ENCODE results near the gene PPFIA4.

Gene PPFIA4

GRCh38 chr1:203076031-203076511, 49.8 kb downstream of the PPFIA4 start:
- Histone ChIP-seq H3K9ac (ENCODE audit: low read depth, low read length) (0 out of 2 replicates have a peak overlapping the region, but pooled peaks have one; percentile 38), H3K4me1 (ENCODE audit: insufficient read depth, low read length) (peaks cover 1% of the 10 kb centered on the region; the same call in 1 of the 2 replicates), H3K4me3 (ENCODE audit: low read length) (peak overlapping the region; percentile 42), H3K9me3 (ENCODE audit: insufficient read depth, low read depth, low read length) (no peaks in the 10 kb centered on the region), H3K36me3 (ENCODE audit: insufficient read depth, low read length) (no peaks in the 10 kb centered on the region; the same call in 1 of the 2 replicates), H3K27ac (ENCODE audit: low read depth, low read length) (no peak overlapping the region), H3K27me3 (ENCODE audit: insufficient read depth, low read length) (peaks cover 38% of the 10 kb centered on the region)
- WGBS, result 61% methylated on average over 29 of the region's 30 CpGs

- WGBS, result 87% methylated on average over 2 of the region's 3 CpGs
- Histone ChIP-seq H3K9ac (ENCODE audit: low read depth, low read length) (no peak overlapping the region), H3K4me1 (ENCODE audit: insufficient read depth, low read length) (peaks cover 14% of the 10 kb centered on the region), H3K9me3 (ENCODE audit: insufficient read depth, low read depth, low read length) (no peaks in the 10 kb centered on the region), H3K4me3 (ENCODE audit: low read length) (no peak overlapping the region), H3K27ac (ENCODE audit: low read depth, low read length) (no peak overlapping the region), H3K36me3 (ENCODE audit: insufficient read depth, low read length) (no peaks in the 10 kb centered on the region; the same call in 1 of the 2 replicates), H3K27me3 (ENCODE audit: insufficient read depth, low read length) (peaks cover 38% of the 10 kb centered on the region)
Observed at GRCh38 chr1:203077367-203077766, 51.1 kb downstream of the PPFIA4 start.

DNA sequence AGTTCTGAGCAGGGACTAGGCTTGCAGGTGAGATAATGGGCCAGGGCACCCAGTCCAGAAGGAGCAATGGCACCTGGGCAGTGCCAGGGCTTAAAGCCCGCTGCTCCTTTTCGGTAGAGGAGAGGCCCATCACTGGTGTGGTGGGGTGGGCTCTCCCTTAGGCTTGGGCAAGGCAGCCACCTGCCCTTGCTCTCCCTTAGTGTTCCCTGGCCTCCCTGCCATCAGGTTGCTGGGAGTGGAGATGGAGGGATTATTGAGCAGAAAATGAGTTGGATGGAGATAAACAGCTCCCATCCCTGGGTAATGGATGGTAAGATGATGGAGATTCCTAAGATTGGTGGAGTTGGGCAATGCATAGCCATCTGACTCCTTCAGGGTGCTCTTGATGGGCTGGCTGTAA, 51.7 kb downstream of the PPFIA4 start:
- Histone ChIP-seq H3K9me3 (ENCODE audit: insufficient read depth, low read depth, low read length) (no peaks in the 10 kb centered on the region), H3K27ac (ENCODE audit: low read depth, low read length) (no peak overlapping the region), H3K36me3 (ENCODE audit: insufficient read depth, low read length) (no peaks in the 10 kb centered on the region; the same call in 1 of the 2 replicates), H3K27me3 (ENCODE audit: insufficient read depth, low read length) (peaks cover 38% of the 10 kb centered on the region), H3K4me3 (ENCODE audit: low read length) (no peak overlapping the region), H3K9ac (ENCODE audit: low read depth, low read length) (no peak overlapping the region), H3K4me1 (ENCODE audit: insufficient read depth, low read length) (peaks cover 19% of the 10 kb centered on the region)
- 91% methylated on average over 2 of the region's 2 CpGs for WGBS

- Histone ChIP-seq H3K4me3 (ENCODE audit: low read length) (no peak overlapping the region), H3K36me3 (ENCODE audit: insufficient read depth, low read length) (no peaks in the 10 kb centered on the region; the same call in 1 of the 2 replicates), H3K4me1 (ENCODE audit: insufficient read depth, low read length) (peaks cover 23% of the 10 kb centered on the region), H3K27me3 (ENCODE audit: insufficient read depth, low read length) (peaks cover 38% of the 10 kb centered on the region), H3K9me3 (ENCODE audit: insufficient read depth, low read depth, low read length) (no peaks in the 10 kb centered on the region), H3K9ac (ENCODE audit: low read depth, low read length) (no peak overlapping the region), H3K27ac (ENCODE audit: low read depth, low read length) (no peak overlapping the region)
- 84% methylated on average over 3 of the region's 3 CpGs for WGBS
Observed at GRCh38 chr1:203078478-203078877, 52.2 kb downstream of the PPFIA4 start.

DNA sequence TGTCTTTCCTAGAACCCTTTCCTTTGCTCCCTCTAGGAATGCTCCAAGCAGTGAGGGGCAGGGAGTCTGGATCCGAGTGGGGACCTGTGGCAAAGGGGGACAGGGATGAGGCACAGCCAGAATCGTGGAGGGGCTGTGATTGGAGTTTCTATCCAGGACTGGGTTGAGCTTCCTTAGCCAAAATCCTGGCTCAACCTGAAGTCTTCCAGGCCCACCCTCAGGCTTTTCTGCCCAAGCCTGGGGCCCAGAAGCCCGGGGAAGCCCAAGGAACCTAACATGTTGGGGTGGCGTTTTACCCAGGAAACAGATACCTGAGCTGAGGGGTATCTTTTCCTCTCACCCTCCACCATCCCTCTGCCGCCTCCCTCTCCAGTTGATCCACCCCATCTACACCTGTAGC, 54.2 kb downstream of the PPFIA4 start:
- Histone ChIP-seq H3K4me3 (ENCODE audit: low read length) (no peak overlapping the region), H3K36me3 (ENCODE audit: insufficient read depth, low read length) (no peaks in the 10 kb centered on the region; the same call in 1 of the 2 replicates), H3K4me1 (ENCODE audit: insufficient read depth, low read length) (peaks cover 23% of the 10 kb centered on the region), H3K27me3 (ENCODE audit: insufficient read depth, low read length) (peaks cover 19% of the 10 kb centered on the region), H3K27ac (ENCODE audit: low read depth, low read length) (no peak overlapping the region), H3K9me3 (ENCODE audit: insufficient read depth, low read depth, low read length) (no peaks in the 10 kb centered on the region), H3K9ac (ENCODE audit: low read depth, low read length) (no peak overlapping the region)
- 95% methylated on average over 5 of the region's 5 CpGs for WGBS

- Histone ChIP-seq H3K27me3 (ENCODE audit: insufficient read depth, low read length) (peaks cover 7% of the 10 kb centered on the region), H3K9me3 (ENCODE audit: insufficient read depth, low read depth, low read length) (no peaks in the 10 kb centered on the region), H3K36me3 (ENCODE audit: insufficient read depth, low read length) (no peaks in the 10 kb centered on the region; the same call in 1 of the 2 replicates), H3K4me3 (ENCODE audit: low read length) (no peak overlapping the region), H3K27ac (ENCODE audit: low read depth, low read length) (no peak overlapping the region), H3K4me1 (ENCODE audit: insufficient read depth, low read length) (peaks cover 23% of the 10 kb centered on the region), H3K9ac (ENCODE audit: low read depth, low read length) (no peak overlapping the region)
- WGBS, result 65% methylated on average over 9 of the region's 9 CpGs
Observed at GRCh38 chr1:203081465-203082230, 55.4 kb downstream of the PPFIA4 start.

- no peak overlapping the region for H3K27ac ChIP-seq (ENCODE audit: low read depth, low read length)
- no peaks in the 10 kb centered on the region for H3K36me3 ChIP-seq (ENCODE audit: insufficient read depth, low read length)
- H3K9me3 ChIP-seq (ENCODE audit: insufficient read depth, low read depth, low read length), result no peaks in the 10 kb centered on the region
- 89% methylated on average over 3 of the region's 3 CpGs for WGBS
- peaks cover 2% of the 10 kb centered on the region; the same call in 1 of the 2 replicates for H3K27me3 ChIP-seq (ENCODE audit: insufficient read depth, low read length)
- H3K9ac ChIP-seq (ENCODE audit: low read depth, low read length), result no peak overlapping the region
- no peak overlapping the region for H3K4me3 ChIP-seq (ENCODE audit: low read length)
- peaks cover 23% of the 10 kb centered on the region for H3K4me1 ChIP-seq (ENCODE audit: insufficient read depth, low read length)
Observed at GRCh38 chr1:203082231-203082505, 55.9 kb downstream of the PPFIA4 start.

GRCh38 chr1:203082571-203083462, 56.5 kb downstream of the PPFIA4 start:
- Histone ChIP-seq H3K9ac (ENCODE audit: low read depth, low read length) (no peak overlapping the region), H3K36me3 (ENCODE audit: insufficient read depth, low read length) (no peaks in the 10 kb centered on the region), H3K27ac (ENCODE audit: low read depth, low read length) (no peak overlapping the region), H3K9me3 (ENCODE audit: insufficient read depth, low read depth, low read length) (no peaks in the 10 kb centered on the region), H3K4me1 (ENCODE audit: insufficient read depth, low read length) (peaks cover 23% of the 10 kb centered on the region), H3K27me3 (ENCODE audit: insufficient read depth, low read length) (no peaks in the 10 kb centered on the region; the same call in 1 of the 2 replicates), H3K4me3 (ENCODE audit: low read length) (no peak overlapping the region)
- 86% methylated on average over 8 of the region's 11 CpGs for WGBS

DNA sequence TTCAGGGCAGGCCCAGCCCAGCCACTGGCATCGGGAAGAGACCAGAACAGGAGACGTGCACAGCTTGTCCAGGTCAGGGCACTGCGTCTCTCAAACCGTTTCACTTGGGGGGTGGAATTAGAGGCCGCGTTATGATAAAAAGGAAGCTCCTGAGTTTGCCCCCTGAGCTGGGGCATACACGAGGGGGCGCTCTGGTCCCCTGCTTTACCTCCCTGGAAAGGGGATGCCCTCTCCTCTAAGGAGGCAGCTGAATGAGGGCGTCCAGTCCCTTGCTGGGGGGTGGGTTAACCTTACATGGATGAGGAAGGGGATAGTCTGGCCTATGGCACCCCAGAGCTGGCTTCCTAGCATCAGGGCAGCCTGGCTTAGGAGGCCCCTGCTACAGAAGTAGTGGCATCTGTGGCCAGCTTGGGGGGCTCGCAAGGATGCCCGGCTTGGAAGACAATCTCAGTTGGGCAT, 57.2 kb downstream of the PPFIA4 start:
- 93% methylated on average over 11 of the region's 11 CpGs for WGBS
- Histone ChIP-seq H3K9ac (ENCODE audit: low read depth, low read length) (no peak overlapping the region), H3K9me3 (ENCODE audit: insufficient read depth, low read depth, low read length) (no peaks in the 10 kb centered on the region), H3K4me3 (ENCODE audit: low read length) (no peak overlapping the region), H3K36me3 (ENCODE audit: insufficient read depth, low read length) (no peaks in the 10 kb centered on the region), H3K27ac (ENCODE audit: low read depth, low read length) (no peak overlapping the region), H3K27me3 (ENCODE audit: insufficient read depth, low read length) (no peaks in the 10 kb centered on the region), H3K4me1 (ENCODE audit: insufficient read depth, low read length) (peaks cover 23% of the 10 kb centered on the region)

DNA sequence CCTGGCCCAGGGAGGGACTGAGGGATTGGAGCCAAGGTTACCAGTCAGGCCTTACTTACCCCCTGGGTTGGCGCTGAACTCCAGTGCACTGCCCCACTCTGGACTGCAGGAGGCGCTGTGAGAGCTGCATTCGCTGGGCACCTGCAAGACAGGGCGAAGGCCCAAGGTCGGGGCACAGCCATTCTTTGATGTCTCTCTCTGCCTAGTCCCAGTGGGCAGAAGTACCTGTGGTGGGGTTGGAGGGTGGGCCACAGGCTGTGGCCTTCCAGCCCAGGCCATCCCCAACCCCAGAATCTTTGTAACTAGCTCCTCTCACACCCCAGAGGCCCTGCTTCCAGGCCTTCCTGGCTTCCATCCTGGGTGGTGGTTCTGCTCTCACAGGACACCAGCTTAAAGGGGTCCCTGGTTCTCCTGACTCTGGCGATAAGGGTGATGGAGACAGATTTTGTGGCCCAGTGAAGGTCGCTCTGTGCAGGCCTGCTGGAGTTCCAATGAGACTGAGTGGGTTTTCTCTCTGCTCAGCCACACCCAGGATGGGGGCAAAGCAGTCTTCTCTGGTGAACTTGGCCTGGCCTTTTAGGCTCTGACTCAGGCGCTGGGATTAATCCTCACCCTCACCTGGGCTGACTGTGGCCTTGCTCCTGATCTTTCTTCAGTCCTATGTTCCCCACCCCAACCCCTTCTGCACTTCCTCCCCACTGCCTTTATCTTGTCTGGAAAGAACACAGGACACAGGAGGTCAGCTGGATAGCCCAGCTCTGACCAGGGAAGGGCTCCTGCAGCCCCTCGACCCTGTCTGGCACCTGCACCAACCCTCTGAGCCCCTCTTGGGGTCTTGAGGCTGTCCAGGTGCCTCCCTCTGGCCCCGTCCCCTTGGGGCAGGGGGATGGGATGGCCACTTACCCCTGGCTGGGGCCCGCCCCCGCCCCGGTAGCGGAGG, 58.6 kb downstream of the PPFIA4 start:
- peaks cover 23% of the 10 kb centered on the region for H3K4me1 ChIP-seq (ENCODE audit: insufficient read depth, low read length)
- H3K36me3 ChIP-seq (ENCODE audit: insufficient read depth, low read length), result no peaks in the 10 kb centered on the region
- 85% methylated on average over 14 of the region's 14 CpGs for WGBS
- H3K9ac ChIP-seq (ENCODE audit: low read depth, low read length), result no peak overlapping the region
- no peaks in the 10 kb centered on the region for H3K9me3 ChIP-seq (ENCODE audit: insufficient read depth, low read depth, low read length)
- no peaks in the 10 kb centered on the region for H3K27me3 ChIP-seq (ENCODE audit: insufficient read depth, low read length)
- no peak overlapping the region for H3K4me3 ChIP-seq (ENCODE audit: low read length)
- no peak overlapping the region for H3K27ac ChIP-seq (ENCODE audit: low read depth, low read length)

Data from HUES64 (cell line).